BE2C (cell line): ENCODE data around the gene OR2T33. TPM values are rescaled to one million over a fixed set of nuclear protein-coding genes. Genes with fewer than 3 reads are reported as not detected.
"Not testable (repeated sequence)": the region's sequence is repeated elsewhere in the genome, so short reads cannot be mapped to it uniquely, and the experiment has no call there.

ENCODE experiments used
- DNase-seq: peaks from one replicate; pipeline ENCODE4 v3.0.0-alpha.2; 2020
- H3K27me3 ChIP-seq: fragments of 250-450 bp; sonication (Bioruptor Pico); 2 replicates; pipeline ENCODE4 v1.5.1; 2020; ENCODE audit warnings: mild to moderate bottlenecking
- H3K36me3 ChIP-seq: fragments of 250-450 bp; sonication (Bioruptor Pico); 2 replicates; pipeline ENCODE4 v1.5.1; 2020; ENCODE audit warnings: mild to moderate bottlenecking
- H3K4me1 ChIP-seq: fragments of 250-450 bp; sonication (Bioruptor Pico); 2 replicates; pipeline ENCODE4 v1.5.1; 2020
- H3K4me3 ChIP-seq: 2 replicates; pipeline ENCODE4 v1.5.1; 2011; ENCODE audit warnings: low read depth, low read length
- H3K9me3 ChIP-seq: fragments of 250-450 bp; sonication (Bioruptor Pico); 2 replicates; pipeline ENCODE4 v1.5.1; 2020
- polyA plus RNA-seq: library from polyadenylated mRNA; unstranded; fragments of >200 nt; gene quantifications from one replicate; pipeline ENCODE4 v1.2.1, GENCODE V29; 2012; ENCODE audit warnings: low read depth, missing spikeins; ENCODE audit not compliant: insufficient read length, insufficient read depth
- TF ChIP-seq, protein P1 (sequence below): IDR thresholded peaks from 2 replicates; pipeline ENCODE4 v1.5.1; 2012; ENCODE audit warnings: mild to moderate bottlenecking, low read depth, low read length

Gene OR2T33, protein sequence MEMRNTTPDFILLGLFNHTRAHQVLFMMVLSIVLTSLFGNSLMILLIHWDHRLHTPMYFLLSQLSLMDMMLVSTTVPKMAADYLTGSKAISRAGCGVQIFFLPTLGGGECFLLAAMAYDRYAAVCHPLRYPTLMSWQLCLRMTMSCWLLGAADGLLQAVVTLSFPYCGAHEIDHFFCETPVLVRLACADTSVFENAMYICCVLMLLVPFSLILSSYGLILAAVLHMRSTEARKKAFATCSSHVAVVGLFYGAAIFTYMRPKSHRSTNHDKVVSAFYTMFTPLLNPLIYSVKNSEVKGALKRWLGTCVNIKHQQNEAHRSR
- not detected for polyA plus RNA-seq

DNA sequence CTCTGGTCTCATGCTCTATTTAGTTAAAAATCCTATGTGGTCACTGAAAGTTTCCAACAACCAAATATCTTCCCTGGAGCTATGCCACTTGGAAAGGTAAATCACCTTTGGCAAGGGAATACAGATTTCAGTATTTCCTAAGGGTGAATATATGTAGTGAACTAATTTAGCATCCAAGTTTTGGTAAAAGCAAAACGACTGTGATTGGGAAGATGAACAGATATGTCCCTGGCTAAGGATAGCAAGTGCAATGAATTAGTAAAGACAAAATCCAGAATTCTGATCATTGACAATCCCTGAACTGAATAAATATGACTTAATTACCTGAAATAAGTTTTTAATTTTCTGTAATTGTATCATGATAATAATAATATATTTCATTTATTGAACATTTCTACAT is at the start of gene OR2T33:
Gene OR2T33 (minus strand): TSS at position 101 of the 400 bp plus-strand sequence. CDS start 4,162 bp downstream, outside the sequence.
- no peak within 1 kb of the TSS for H3K4me3 ChIP-seq
- no peaks in the 10 kb centered on the region; the same call in 1 of the 2 replicates for H3K9me3 ChIP-seq
- DNase-seq: no peak
- H3K36me3 ChIP-seq: no peaks in the 10 kb centered on the region
- H3K27me3 ChIP-seq: no peaks in the 10 kb centered on the region
- TF ChIP-seq, protein P1, sequence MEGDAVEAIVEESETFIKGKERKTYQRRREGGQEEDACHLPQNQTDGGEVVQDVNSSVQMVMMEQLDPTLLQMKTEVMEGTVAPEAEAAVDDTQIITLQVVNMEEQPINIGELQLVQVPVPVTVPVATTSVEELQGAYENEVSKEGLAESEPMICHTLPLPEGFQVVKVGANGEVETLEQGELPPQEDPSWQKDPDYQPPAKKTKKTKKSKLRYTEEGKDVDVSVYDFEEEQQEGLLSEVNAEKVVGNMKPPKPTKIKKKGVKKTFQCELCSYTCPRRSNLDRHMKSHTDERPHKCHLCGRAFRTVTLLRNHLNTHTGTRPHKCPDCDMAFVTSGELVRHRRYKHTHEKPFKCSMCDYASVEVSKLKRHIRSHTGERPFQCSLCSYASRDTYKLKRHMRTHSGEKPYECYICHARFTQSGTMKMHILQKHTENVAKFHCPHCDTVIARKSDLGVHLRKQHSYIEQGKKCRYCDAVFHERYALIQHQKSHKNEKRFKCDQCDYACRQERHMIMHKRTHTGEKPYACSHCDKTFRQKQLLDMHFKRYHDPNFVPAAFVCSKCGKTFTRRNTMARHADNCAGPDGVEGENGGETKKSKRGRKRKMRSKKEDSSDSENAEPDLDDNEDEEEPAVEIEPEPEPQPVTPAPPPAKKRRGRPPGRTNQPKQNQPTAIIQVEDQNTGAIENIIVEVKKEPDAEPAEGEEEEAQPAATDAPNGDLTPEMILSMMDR: no peak
- no peaks in the 10 kb centered on the region for H3K4me1 ChIP-seq

DNA sequence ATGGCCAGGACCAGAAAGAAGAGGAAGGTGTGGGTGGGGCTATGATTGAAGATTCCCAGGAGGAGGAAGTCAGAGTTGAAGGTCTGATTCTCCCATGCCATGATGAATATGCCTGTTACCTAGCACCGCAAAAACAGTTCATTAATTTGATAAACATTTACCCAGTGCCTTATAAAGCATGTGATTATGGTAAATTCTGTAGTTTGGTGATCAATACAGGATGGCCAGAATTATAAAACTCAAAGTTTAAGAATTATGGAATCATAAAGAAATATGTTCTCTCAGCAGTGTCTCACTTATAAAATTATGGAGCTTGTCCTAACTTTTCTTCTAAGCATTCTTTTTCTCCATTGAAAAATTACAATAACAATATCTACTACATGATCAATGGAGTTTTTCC is 46.7 kb upstream of the OR2T33 start, which contains the start of gene OR2M7:
Gene OR2M7 (minus strand): TSS at position 101 of the 400 bp plus-strand sequence. CDS start 0 bp downstream, at position 101.
- no peaks in the 10 kb centered on the region for H3K9me3 ChIP-seq
- no peak within 1 kb of the TSS for H3K4me3 ChIP-seq
- no peak for DNase-seq
- no peaks in the 10 kb centered on the region for H3K4me1 ChIP-seq
- no peaks in the 10 kb centered on the region for H3K27me3 ChIP-seq
- no peaks in the 10 kb centered on the region for H3K36me3 ChIP-seq
- TF ChIP-seq, protein P1: no peak

DNA sequence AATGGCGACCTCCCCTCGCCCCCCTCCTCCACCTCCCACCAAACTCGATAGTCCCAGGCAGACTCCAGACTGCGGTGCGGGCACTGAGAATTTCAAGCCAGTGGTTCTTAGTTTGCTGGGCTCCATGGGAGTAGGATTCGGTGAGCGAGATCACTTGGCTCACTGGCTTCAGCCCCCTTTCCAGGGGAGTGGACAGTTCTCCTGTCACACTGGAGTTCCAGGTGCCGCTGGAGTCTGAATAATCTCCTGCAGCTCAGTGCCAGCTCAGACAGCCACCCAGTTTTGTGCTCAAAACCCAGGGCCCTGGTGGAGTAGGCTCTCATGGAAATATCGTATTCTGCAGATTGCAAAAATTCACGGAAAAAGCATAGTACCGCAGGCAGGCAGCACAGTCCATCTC is 39.0 kb upstream of the OR2T33 start:
- Histone ChIP-seq H3K9me3 (no peaks in the 10 kb centered on the region), H3K4me1 (no peaks in the 10 kb centered on the region), H3K4me3 (no peak overlapping the region), H3K27me3 (no peaks in the 10 kb centered on the region), H3K36me3 (no peaks in the 10 kb centered on the region)
- TF ChIP-seq, protein P1: no peak
- DNase-seq: no peak

DNA sequence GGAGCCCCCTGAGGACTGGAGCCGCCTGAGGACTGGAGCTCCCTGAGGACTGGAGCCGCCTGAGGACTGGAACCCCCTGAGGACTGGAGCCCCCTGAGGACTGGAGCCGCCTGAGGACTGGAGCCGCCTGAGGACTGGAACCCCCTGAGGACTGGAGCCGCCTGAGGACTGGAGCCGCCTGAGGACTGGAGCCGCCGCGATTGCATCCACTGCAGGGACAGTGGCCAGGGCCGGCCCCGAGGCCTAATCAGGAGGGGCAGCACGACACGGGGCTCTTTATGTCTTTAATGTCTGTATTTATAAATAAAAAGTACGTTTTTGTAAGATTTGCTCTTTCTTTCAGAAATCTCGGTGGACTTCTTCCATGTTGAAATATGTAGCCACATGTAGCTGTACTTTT is 29.0 kb upstream of the OR2T33 start:
- H3K36me3 ChIP-seq, H3K27me3 ChIP-seq, H3K9me3 ChIP-seq, H3K4me3 ChIP-seq, H3K4me1 ChIP-seq, DNase-seq: not testable (repeated sequence)

DNA sequence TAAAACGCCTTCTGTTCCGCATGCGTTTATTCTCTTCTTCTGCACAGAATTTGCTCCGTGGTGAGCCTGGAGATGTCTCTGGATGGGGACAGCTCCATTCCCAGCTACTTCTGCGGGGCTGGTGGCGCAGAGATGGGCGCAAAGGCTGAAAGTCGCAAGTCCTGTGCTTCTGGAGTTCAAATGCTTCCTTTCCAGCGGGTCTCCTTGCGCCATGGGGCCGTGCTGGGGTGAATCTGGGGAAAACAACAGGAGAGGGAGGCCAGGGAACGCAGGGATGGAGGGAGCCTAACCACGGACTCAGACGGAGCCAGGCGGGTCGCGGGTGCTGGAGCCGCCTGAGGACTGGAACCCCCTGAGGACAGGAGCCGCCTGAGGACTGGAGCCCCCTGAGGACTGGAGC is 28.3 kb upstream of the OR2T33 start:
- DNase-seq: no peak
- Histone ChIP-seq H3K4me1 (no peaks in the 10 kb centered on the region), H3K9me3 (no peaks in the 10 kb centered on the region), H3K4me3 (no peak overlapping the region), H3K36me3 (no peaks in the 10 kb centered on the region), H3K27me3 (no peaks in the 10 kb centered on the region)
- TF ChIP-seq, protein P1: no peak

DNA sequence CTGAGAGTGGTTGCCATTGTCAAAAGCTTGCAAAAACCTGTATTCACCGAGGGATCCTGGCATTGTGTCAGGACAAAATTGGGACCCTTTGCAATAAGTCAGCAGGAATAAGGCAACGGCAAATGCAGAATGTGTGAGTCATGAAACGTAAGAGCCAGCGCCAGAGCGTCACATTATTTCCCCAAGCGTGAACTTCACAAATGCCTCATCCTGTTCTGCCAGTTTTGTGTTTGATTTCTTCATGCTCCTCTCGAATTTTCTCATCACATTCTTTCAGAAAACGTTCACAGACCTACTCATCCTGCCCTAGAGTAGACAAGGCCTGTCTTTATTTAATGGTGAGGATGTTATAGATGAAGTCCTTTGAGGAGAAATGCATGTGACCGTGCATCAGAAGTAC is 27.9 kb upstream of the OR2T33 start:
- H3K27me3 ChIP-seq, H3K36me3 ChIP-seq, H3K4me1 ChIP-seq, H3K9me3 ChIP-seq, H3K4me3 ChIP-seq, DNase-seq: not testable (repeated sequence)

DNA sequence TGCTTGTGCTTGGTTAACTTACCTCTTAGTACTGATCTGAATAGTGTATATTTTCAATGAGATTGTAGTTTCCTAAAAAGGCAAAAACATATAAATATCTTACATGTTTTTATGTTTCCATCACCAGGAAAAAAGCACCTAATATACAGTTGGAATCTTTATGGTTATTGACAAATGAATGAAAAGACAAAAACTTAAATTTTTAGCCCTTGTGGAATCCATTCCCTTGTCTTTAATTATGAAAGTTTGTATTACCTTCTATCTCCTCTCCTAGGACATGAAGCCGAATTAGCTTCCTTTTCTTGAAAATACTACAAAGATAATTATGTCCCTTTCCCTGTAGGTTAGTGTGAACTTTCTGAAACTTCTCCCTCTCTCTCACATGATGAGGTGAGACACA is 25.5 kb upstream of the OR2T33 start, which contains the start of gene OR2T12:
Gene OR2T12 (minus strand): TSS at position 101 of the 400 bp plus-strand sequence. CDS start 7,846 bp downstream, outside the sequence.
- no peaks in the 10 kb centered on the region for H3K36me3 ChIP-seq
- H3K4me1 ChIP-seq: no peaks in the 10 kb centered on the region
- no peaks in the 10 kb centered on the region for H3K27me3 ChIP-seq
- H3K4me3 ChIP-seq: no peak within 1 kb of the TSS
- DNase-seq: no peak
- TF ChIP-seq, protein P1: no peak
- no peaks in the 10 kb centered on the region for H3K9me3 ChIP-seq
